Muscle layer of colon (tissue), 2 donors: Measurements from ENCODE around the gene SNAP23.

Experiments used
- H3K27ac ChIP-seq: one replicate; pipeline ENCODE4 v1.7.0; 2013; ENCODE audit warnings: low read depth, mild to moderate bottlenecking, low read length, moderate library complexity
- H3K27me3 ChIP-seq, 2 donors: one replicate each; pipeline ENCODE4 v1.7.0; 2013; ENCODE audit warnings: low read length in 2 of 2, mild to moderate bottlenecking in 2 of 2; ENCODE audit not compliant: insufficient read depth in 2 of 2, control insufficient read depth in 1 of 2
- H3K36me3 ChIP-seq: one replicate; pipeline ENCODE4 v1.7.0; 2013; ENCODE audit warnings: mild to moderate bottlenecking, low read length; ENCODE audit not compliant: insufficient read depth
- H3K4me1 ChIP-seq: one replicate; pipeline ENCODE4 v1.7.0; 2013; ENCODE audit warnings: mild to moderate bottlenecking, low read length; ENCODE audit not compliant: insufficient read depth
- H3K4me3 ChIP-seq, 2 donors: one replicate each; pipeline ENCODE4 v1.7.0; 2013; ENCODE audit warnings: low read length in 2 of 2, low read depth in 1 of 2, mild to moderate bottlenecking in 1 of 2, moderate library complexity in 1 of 2
- H3K9ac ChIP-seq: one replicate; pipeline ENCODE4 v1.7.0; 2013; ENCODE audit warnings: low read length
- H3K9me3 ChIP-seq: one replicate; pipeline ENCODE4 v1.7.0; 2013; ENCODE audit warnings: mild to moderate bottlenecking, low read length
- donor health status: abdominal sarcoma.
- donor health status: Adenocarcinoma of cecum.

SNAP23 gene

DNA sequence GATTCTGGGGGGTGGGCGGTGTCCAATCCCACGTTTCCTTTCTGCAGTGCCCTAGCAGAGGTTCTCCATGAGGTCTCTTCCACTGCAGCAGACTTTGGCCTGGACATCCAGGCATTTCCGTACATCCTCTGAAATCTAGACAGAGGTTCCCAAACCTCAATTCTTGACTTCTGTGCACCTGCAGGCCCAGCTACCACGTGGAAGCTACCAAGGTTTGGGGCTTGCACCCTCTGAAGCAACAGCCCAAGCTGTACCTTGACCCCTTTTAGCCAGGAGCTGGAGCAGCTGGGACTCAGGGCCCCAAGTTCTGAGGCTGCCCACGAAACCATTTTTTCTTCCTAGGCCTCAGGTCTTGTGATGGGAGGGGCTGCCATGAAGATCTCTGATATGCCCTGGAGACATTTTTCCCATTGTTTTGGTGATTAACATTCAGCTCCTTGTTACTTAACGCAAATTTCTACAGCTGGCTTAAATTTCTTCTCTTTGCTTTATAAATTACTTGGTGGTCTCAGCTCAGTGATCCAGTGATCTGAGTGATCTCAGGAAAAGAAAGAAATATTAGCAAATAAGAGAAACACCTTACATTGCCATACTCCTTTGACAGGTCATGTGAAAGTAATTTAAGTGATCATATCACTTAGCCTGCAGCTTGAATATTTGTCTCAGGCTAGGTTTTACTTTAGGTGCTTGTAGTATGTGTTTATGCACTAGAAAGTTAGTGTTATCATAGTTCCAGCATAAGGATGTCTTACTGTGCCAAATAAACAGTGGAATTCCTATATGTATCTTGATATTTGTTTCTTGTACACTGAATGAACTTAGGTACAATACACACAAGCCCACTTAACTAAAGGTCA, 3.0 kb downstream of the SNAP23 start:
- Histone ChIP-seq H3K9ac (no peak overlapping the region), H3K27me3 (no peaks in the 10 kb centered on the region), H3K9me3 (no peaks in the 10 kb centered on the region), H3K36me3 (no peaks in the 10 kb centered on the region), H3K27ac (no peak overlapping the region), H3K4me3 (no peak overlapping the region), H3K4me1 (peaks cover 20% of the 10 kb centered on the region)

GRCh38 chr15:42499858-42500609, 4.6 kb downstream of the SNAP23 start:
- Histone ChIP-seq H3K27ac (no peak overlapping the region), H3K4me3 (no peak overlapping the region), H3K9ac (no peak overlapping the region), H3K27me3 (no peaks in the 10 kb centered on the region), H3K4me1 (peaks cover 26% of the 10 kb centered on the region), H3K9me3 (no peaks in the 10 kb centered on the region), H3K36me3 (no peaks in the 10 kb centered on the region)

GRCh38 chr15:42502477-42502876, 7.0 kb downstream of the SNAP23 start:
- no peaks in the 10 kb centered on the region for H3K36me3 ChIP-seq
- no peak overlapping the region for H3K27ac ChIP-seq
- no peaks in the 10 kb centered on the region for H3K9me3 ChIP-seq
- no peaks in the 10 kb centered on the region for H3K27me3 ChIP-seq
- H3K4me3 ChIP-seq: no peak overlapping the region
- H3K9ac ChIP-seq: no peak overlapping the region
- H3K4me1 ChIP-seq: peaks cover 19% of the 10 kb centered on the region

GRCh38 chr15:42503825-42504224, 8.4 kb downstream of the SNAP23 start:
- H3K4me1 ChIP-seq: peaks cover 32% of the 10 kb centered on the region
- no peaks in the 10 kb centered on the region for H3K9me3 ChIP-seq
- no peak overlapping the region for H3K9ac ChIP-seq
- no peaks in the 10 kb centered on the region for H3K36me3 ChIP-seq
- no peak overlapping the region for H3K27ac ChIP-seq
- H3K4me3 ChIP-seq: no peak overlapping the region
- H3K27me3 ChIP-seq: no peaks in the 10 kb centered on the region

- H3K4me1 ChIP-seq: peaks cover 33% of the 10 kb centered on the region
- no peaks in the 10 kb centered on the region for H3K27me3 ChIP-seq
- no peak overlapping the region for H3K4me3 ChIP-seq
- H3K9me3 ChIP-seq: no peaks in the 10 kb centered on the region
- H3K9ac ChIP-seq: no peak overlapping the region
- no peak overlapping the region for H3K27ac ChIP-seq
- no peaks in the 10 kb centered on the region for H3K36me3 ChIP-seq
These were observed 9.2 kb downstream of the SNAP23 start for GRCh38 chr15:42504631-42505030.

GRCh38 chr15:42507514-42507913, 12.1 kb downstream of the SNAP23 start:
- Histone ChIP-seq H3K36me3 (no peaks in the 10 kb centered on the region), H3K4me3 (no peak overlapping the region), H3K27ac (no peak overlapping the region), H3K27me3 (no peaks in the 10 kb centered on the region), H3K9me3 (no peaks in the 10 kb centered on the region), H3K9ac (no peak overlapping the region), H3K4me1 (peaks cover 22% of the 10 kb centered on the region)

DNA sequence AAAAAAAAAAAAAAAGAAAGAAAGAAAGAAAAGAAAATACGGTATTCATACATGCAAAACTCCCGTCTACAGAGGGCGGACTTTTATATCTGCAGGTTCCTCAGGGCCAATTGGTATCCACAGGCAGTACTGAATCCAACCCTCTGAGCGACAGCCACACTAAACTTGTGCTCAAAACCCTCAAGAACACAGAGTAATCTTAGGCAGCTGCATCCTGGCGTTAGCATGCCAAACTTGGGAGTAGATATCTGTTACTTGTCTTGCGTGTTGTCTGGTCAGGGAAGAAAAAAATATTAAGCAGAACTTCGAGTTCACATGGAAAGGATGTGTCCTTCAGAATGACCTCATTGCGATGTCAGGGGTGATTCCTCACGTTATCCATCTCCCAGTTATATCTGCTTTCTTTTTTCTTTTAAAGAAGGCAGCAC, 12.8 kb downstream of the SNAP23 start:
- Histone ChIP-seq H3K27me3 (no peaks in the 10 kb centered on the region), H3K9ac (no peak overlapping the region), H3K36me3 (peaks cover 6% of the 10 kb centered on the region), H3K27ac (no peak overlapping the region), H3K4me1 (peaks cover 22% of the 10 kb centered on the region), H3K9me3 (no peaks in the 10 kb centered on the region), H3K4me3 (no peak overlapping the region)

DNA sequence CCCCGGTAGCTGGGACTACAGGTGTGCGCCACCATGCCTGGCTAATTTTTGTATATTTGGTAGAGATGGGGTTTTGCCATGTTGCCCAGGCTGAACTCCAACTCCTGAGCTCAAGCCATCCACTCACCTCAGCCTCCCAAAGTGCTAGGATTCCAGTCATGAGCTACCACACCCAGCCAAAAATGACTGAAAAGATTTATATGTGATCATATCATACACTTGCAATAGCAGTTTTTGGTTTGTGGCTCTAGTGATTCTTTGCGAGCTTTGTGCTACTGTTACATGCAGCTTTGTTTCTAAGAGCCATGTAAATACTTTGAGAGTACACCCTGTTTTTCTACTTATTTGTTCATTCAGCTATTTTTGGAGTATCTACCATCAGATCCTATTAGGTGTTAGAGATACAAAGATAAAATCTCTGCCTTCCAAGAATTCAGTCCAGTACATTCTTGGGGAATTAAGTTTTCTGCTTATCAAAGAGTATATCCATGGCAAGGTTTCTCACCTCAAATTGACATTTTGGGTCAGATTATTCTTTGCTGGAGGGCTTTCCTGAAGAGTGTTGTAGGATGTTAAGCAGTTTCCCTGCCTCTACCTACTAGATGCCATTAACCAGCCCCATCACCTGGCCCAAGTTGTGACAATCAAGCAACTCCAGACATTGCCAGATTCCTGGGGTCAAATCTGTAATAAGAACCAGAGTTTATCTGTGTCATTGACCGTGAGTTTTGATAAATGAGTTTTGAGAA, 15.0 kb downstream of the SNAP23 start:
- Histone ChIP-seq H3K36me3 (peaks cover 17% of the 10 kb centered on the region), H3K27ac (no peak overlapping the region), H3K9ac (no peak overlapping the region)

DNA sequence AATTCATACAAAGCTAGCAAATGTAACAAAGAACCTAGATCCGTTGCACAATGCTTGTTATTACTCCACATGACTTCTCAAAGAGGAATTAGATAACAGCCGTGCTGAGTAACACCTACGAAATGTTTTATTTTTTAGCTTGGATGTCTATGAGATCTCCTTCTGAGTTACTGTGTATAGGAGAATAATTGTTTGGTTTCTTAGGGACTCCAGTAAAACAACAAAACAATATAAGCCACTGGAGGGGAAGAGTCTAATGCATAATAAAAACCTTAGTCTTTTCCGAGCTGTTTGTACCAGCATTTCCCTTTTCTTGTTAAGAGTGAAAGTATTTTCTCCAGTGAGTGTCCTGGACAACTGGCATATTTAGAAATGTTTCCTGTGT, 15.6 kb downstream of the SNAP23 start:
- Histone ChIP-seq H3K4me3 (no peak overlapping the region), H3K9me3 (no peaks in the 10 kb centered on the region), H3K4me1 (peaks cover 14% of the 10 kb centered on the region), H3K9ac (no peak overlapping the region), H3K27ac (no peak overlapping the region), H3K27me3 (no peaks in the 10 kb centered on the region), H3K36me3 (peaks cover 22% of the 10 kb centered on the region)

More for the DNA sequence above, 15.0 kb downstream of the SNAP23 start:
- Histone ChIP-seq H3K9me3 (no peaks in the 10 kb centered on the region), H3K4me3 (no peak overlapping the region), H3K4me1 (peaks cover 14% of the 10 kb centered on the region), H3K27me3 (no peaks in the 10 kb centered on the region)

DNA sequence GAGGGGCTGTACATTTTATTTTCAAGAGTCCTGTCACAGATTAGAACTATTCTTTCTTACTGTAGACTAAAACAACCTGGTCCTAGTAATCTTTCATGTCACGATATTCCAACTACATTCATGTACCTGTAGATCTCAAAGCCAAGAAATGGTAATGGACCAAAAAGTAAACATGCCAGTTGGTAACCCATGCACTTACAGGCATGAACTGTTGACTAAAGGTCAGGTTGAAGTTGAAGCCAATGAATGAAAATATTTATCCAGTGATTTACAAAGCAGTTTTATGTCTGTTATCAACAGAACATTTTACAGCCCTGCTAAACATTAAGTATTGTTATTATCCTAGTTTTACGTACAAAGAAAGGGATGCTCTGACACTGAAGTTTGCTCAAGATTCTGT, 27.9 kb downstream of the SNAP23 start:
- H3K9me3 ChIP-seq: no peaks in the 10 kb centered on the region
- no peak overlapping the region for H3K9ac ChIP-seq
- peaks cover 17% of the 10 kb centered on the region for H3K36me3 ChIP-seq
- H3K27ac ChIP-seq: no peak overlapping the region
- H3K4me3 ChIP-seq: no peak overlapping the region
- no peaks in the 10 kb centered on the region for H3K27me3 ChIP-seq
- H3K4me1 ChIP-seq: no peaks in the 10 kb centered on the region

DNA sequence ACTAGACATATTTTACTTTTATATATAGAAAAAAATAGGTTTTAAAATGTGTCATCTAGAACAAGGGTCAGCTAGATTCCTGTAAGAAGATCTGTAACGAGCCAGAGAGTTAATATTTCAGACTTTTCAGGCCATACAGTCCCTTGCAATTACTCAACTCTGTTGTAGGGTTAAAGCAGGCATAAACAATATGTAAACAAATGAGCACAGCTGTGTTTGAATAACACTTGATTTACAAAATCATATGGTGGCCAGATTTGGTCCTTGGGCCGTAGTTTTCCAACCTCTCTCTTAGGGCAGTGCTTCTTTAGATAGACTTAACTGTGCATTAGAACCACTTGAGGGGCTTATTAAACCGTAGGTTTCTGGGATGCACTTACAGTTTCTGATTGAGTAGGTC, 33.5 kb downstream of the SNAP23 start:
- Histone ChIP-seq H3K9ac (no peak overlapping the region), H3K36me3 (peaks cover 25% of the 10 kb centered on the region), H3K27me3 (no peaks in the 10 kb centered on the region), H3K4me1 (no peaks in the 10 kb centered on the region), H3K4me3 (no peak overlapping the region), H3K27ac (no peak overlapping the region), H3K9me3 (no peaks in the 10 kb centered on the region)
